Loucy (cell line): ENCODE data around the gene NCKAP5.

Experiments
- H2AFZ ChIP-seq: fragments of 200-600 bp; sonication (generic); 2 replicates; pipeline ENCODE4 v1.6.0; 2016; ENCODE audit warnings: antibody characterized with exemption, mild to moderate bottlenecking, low read length, moderate library complexity
- H3F3A ChIP-seq: fragments of 200-600 bp; 2 replicates; pipeline ENCODE4 v1.6.0; 2016; ENCODE audit warnings: antibody characterized with exemption, low read depth, mild to moderate bottlenecking
- H3K27me3 ChIP-seq: fragments of 200-600 bp; sonication (generic); 2 replicates; pipeline ENCODE4 v1.6.1; 2014; ENCODE audit warnings: low read length, mild to moderate bottlenecking; ENCODE audit not compliant: insufficient read depth, poor library complexity, severe bottlenecking
- H3K36me3 ChIP-seq: fragments of 200-600 bp; sonication (generic); 2 replicates; pipeline ENCODE4 v1.6.1; 2016; ENCODE audit warnings: low read length; ENCODE audit not compliant: insufficient read depth
- H3K4me1 ChIP-seq: fragments of 200-600 bp; sonication (generic); 2 replicates; pipeline ENCODE4 v1.5.1; 2014; ENCODE audit warnings: low read length, mild to moderate bottlenecking; ENCODE audit not compliant: insufficient read depth, poor library complexity, severe bottlenecking
- H3K4me2 ChIP-seq: fragments of 200-600 bp; sonication (generic); 2 replicates; pipeline ENCODE4 v1.6.0; 2014; ENCODE audit warnings: antibody characterized with exemption, low read length, low read depth, mild to moderate bottlenecking; ENCODE audit not compliant: poor library complexity, severe bottlenecking
- H3K4me3 ChIP-seq: fragments of 200-600 bp; sonication (generic); 2 replicates; pipeline ENCODE4 v1.5.1; 2014; ENCODE audit warnings: low read length, mild to moderate bottlenecking, mixed read lengths; ENCODE audit not compliant: poor library complexity, severe bottlenecking
- H3K79me2 ChIP-seq: fragments of 200-600 bp; sonication (generic); 2 replicates; pipeline ENCODE4 v1.6.1; 2014; ENCODE audit warnings: low read length; ENCODE audit not compliant: insufficient read depth
- H3K9ac ChIP-seq: fragments of 200-600 bp; sonication (generic); 2 replicates; pipeline ENCODE4 v1.6.0; 2014; ENCODE audit warnings: mild to moderate bottlenecking, low read depth, low read length, moderate library complexity; ENCODE audit not compliant: poor library complexity, severe bottlenecking
- H3K9me2 ChIP-seq: fragments of 200-600 bp; sonication (generic); replicated peaks from 2 replicates; pipeline ENCODE4 v1.6.1; 2016; ENCODE audit warnings: low read depth, low read length, mixed read lengths
- H3K9me3 ChIP-seq: fragments of 200-600 bp; sonication (generic); 2 replicates; pipeline ENCODE4 v1.6.1; 2014; ENCODE audit warnings: mild to moderate bottlenecking, antibody characterized with exemption, low read length, low read depth; ENCODE audit not compliant: insufficient read depth
- H4K20me1 ChIP-seq: fragments of 200-600 bp; sonication (generic); 2 replicates; pipeline ENCODE4 v1.6.0; 2014; ENCODE audit warnings: antibody characterized with exemption, low read length, mild to moderate bottlenecking; ENCODE audit not compliant: insufficient read depth, poor library complexity, severe bottlenecking
- CTCF ChIP-seq: fragments of 200-600 bp; sonication (generic); conservative IDR thresholded peaks from 2 replicates; pipeline ENCODE4 v1.5.1; 2014; ENCODE audit warnings: mild to moderate bottlenecking, antibody characterized with exemption, low read length
- EZH2phosphoT487 ChIP-seq: fragments of 200-600 bp; IDR thresholded peaks from 2 replicates; pipeline ENCODE4 v1.6.1; 2018; ENCODE audit warnings: antibody characterized with exemption, mild to moderate bottlenecking, moderate library complexity, borderline replicate concordance

NCKAP5 gene

DNA sequence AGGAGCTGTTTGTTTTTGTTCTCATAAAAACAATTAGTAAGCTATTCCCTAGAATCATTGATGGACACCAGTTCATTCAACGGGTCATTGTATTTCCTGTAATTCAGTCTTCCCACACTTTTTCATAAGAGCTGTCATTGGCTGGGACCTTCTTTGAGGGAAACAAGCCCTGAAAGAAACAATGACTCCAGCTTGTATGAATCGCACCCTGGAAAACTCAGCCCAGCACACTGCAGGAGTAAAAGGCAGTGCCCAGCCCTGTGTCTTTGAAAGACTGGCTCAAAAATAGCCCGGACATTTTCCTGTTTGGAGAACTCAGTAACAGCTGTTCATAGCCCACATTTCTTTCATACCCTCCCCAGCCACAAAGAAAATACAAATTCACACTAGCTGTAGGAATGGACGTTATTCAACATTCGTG is 81.5 kb downstream of the NCKAP5 start:
- H3K79me2 ChIP-seq: no peaks in the 10 kb centered on the region
- H3K4me3 ChIP-seq: no peak overlapping the region
- H3K9me3 ChIP-seq: no peaks in the 10 kb centered on the region
- no peaks in the 10 kb centered on the region for H4K20me1 ChIP-seq
- H3K9me2 ChIP-seq: no peaks in the 10 kb centered on the region
- no peaks in the 10 kb centered on the region for H3K4me1 ChIP-seq
- H3K9ac ChIP-seq: no peak overlapping the region
- H3F3A ChIP-seq: no peaks in the 10 kb centered on the region
- no peaks in the 10 kb centered on the region for H3K27me3 ChIP-seq
- H2AFZ ChIP-seq: no peak overlapping the region
- no peak overlapping the region for H3K4me2 ChIP-seq
- no peaks in the 10 kb centered on the region for H3K36me3 ChIP-seq
- TF ChIP-seq CTCF (no peak), EZH2phosphoT487 (no peak)

GRCh38 chr2:133485868-133486267 is 82.4 kb downstream of the NCKAP5 start:
- Histone ChIP-seq H3K9ac (no peak overlapping the region), H3K27me3 (no peaks in the 10 kb centered on the region), H3K4me2 (no peak overlapping the region), H3K4me3 (no peak overlapping the region), H3K9me2 (no peaks in the 10 kb centered on the region), H3K9me3 (no peaks in the 10 kb centered on the region), H3K36me3 (no peaks in the 10 kb centered on the region), H3K79me2 (no peaks in the 10 kb centered on the region), H3F3A (no peaks in the 10 kb centered on the region), H3K4me1 (no peaks in the 10 kb centered on the region), H2AFZ (no peak overlapping the region), H4K20me1 (no peaks in the 10 kb centered on the region)
- TF ChIP-seq EZH2phosphoT487 (no peak), CTCF (no peak)

- TF ChIP-seq CTCF (no peak), EZH2phosphoT487 (no peak)
- Histone ChIP-seq H3K9me2 (no peaks in the 10 kb centered on the region), H3K27me3 (no peaks in the 10 kb centered on the region), H3K9me3 (no peaks in the 10 kb centered on the region), H3F3A (no peaks in the 10 kb centered on the region), H2AFZ (no peak overlapping the region), H3K4me3 (no peak overlapping the region), H3K36me3 (no peaks in the 10 kb centered on the region), H4K20me1 (no peaks in the 10 kb centered on the region), H3K4me2 (no peak overlapping the region), H3K9ac (no peak overlapping the region), H3K79me2 (no peaks in the 10 kb centered on the region), H3K4me1 (no peaks in the 10 kb centered on the region)
Observed at GRCh38 chr2:133484784-133485183, 83.5 kb downstream of the NCKAP5 start.
